Measurements from ENCODE around the gene PRR16.

The PRR16 gene

DNA sequence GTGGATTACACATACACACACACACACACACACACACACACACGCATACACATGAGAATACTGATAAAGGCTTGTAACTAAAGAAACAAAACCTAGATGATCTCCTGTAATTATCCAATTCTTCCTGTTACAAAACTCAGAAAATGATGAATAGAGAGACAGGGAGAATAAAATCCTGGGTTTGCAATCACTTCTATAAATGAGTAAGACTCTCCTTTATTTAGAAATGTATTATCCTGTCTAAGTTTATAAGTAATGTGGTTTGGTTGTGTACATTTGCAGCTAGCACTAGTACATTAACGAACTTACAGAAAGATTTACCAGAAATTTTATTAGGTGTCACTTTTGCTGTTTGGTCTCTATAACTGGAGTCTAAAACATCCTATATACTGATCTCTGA is 2.8 kb upstream of the PRR16 start:
- DNase-seq (ENCODE audit: low read depth), result no peak
- no peak overlapping the region for H3K4me3 ChIP-seq (ENCODE audit: low read depth, low read length)
- TF ChIP-seq, protein P1, sequence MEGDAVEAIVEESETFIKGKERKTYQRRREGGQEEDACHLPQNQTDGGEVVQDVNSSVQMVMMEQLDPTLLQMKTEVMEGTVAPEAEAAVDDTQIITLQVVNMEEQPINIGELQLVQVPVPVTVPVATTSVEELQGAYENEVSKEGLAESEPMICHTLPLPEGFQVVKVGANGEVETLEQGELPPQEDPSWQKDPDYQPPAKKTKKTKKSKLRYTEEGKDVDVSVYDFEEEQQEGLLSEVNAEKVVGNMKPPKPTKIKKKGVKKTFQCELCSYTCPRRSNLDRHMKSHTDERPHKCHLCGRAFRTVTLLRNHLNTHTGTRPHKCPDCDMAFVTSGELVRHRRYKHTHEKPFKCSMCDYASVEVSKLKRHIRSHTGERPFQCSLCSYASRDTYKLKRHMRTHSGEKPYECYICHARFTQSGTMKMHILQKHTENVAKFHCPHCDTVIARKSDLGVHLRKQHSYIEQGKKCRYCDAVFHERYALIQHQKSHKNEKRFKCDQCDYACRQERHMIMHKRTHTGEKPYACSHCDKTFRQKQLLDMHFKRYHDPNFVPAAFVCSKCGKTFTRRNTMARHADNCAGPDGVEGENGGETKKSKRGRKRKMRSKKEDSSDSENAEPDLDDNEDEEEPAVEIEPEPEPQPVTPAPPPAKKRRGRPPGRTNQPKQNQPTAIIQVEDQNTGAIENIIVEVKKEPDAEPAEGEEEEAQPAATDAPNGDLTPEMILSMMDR (IDR thresholded peaks at IDR 0.05; ENCODE audit: low read depth, low read length, missing control alignments), result no peak
- in situ Hi-C loops (cut with HindIII; ENCODE audit: low sequenced_read_pairs), result loop anchor here (10.0 kb wide), 1 partner anchor 344 kb away; no protein-coding TSS in a partner anchor

DNA sequence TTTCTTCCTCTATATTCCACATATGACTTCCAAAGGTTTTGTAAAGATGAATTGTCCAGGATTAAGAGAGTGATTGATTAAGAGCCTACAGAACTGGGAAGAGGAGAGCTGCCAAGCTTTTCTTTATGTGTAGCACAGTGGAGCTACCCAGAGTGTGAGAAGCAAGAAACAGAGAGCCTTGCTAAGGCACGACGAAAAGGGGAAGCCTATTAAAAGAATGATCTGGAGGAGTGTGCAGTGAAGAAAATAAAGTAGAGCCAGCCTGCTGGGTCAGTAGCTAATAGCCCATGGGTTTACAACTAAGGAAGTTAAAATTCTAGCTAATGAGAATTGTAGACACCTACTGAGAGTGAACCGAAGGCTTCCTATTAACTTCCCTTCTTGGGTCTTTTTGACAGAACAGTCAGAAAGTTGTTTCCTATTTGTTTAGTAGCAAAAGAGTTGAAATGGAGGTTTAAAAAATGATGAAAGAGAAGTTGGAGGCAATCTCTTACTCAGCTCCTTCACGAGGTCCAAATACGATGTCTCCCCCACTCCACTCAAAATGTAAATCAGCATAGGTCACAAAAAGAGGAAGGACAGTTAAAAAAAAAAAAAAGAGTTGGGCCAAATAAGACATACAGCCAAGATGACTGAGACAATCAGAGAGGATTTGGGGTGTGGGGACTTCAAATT is 957 bp upstream of the PRR16 start:
- in situ Hi-C loops (cut with HindIII; ENCODE audit: low sequenced_read_pairs), result loop anchor here (10.0 kb wide), 1 partner anchor 342 kb away; no protein-coding TSS in a partner anchor
- H3K4me3 ChIP-seq (ENCODE audit: low read depth, low read length), result no peak overlapping the region
- TF ChIP-seq, protein P1 (IDR thresholded peaks at IDR 0.05; ENCODE audit: low read depth, low read length, missing control alignments), result no peak
- no peak for DNase-seq (ENCODE audit: low read depth)

DNA sequence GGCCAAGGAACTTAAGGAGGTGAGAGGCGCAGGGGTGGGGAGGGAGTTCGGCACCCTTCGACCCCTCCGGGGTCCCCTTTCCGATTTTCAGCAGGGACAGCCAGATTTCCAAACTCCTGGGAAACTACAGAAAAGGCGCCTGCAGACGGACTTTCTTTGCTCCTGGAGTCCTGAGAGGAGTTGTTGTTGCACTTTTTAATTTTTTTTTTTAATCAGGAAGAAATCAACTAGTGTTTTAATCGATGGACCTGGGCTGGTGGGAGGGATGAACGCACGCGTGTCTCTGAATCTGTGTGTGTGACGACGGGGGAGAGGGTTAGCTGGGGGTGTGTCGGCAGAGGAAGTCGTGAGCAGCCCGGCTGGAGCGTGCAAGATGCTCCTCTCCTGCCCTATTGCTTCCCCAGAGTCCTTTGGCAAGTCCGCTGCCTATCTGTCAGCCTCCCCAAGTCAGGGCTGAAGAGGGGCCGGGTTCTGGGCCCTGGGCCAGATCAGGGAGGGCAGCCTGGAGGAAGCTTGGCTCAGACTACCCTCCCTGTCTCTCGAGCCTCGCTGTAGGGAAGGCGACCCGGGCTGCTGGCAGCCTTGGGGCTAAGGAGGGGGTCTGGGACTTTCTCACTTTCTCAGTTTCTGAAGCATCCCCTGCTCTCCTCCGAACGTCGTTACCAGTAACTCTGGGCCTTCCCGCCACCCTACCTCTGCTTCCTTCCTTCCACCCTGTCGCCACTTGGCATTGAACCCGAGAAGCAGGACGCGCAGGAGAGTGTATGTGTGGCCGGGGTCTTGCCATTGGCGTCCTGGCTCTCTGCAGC is 731 bp downstream of the PRR16 start:
- in situ Hi-C loops (cut with HindIII; ENCODE audit: low sequenced_read_pairs), result loop anchor here (10.0 kb wide), 1 partner anchor 340 kb away; no protein-coding TSS in a partner anchor
- TF ChIP-seq, protein P1 (IDR thresholded peaks at IDR 0.05; ENCODE audit: low read depth, low read length, missing control alignments), result no peak
- no peak for DNase-seq (ENCODE audit: low read depth)
- H3K4me3 ChIP-seq (ENCODE audit: low read depth, low read length), result peak overlapping the region; percentile 96

DNA sequence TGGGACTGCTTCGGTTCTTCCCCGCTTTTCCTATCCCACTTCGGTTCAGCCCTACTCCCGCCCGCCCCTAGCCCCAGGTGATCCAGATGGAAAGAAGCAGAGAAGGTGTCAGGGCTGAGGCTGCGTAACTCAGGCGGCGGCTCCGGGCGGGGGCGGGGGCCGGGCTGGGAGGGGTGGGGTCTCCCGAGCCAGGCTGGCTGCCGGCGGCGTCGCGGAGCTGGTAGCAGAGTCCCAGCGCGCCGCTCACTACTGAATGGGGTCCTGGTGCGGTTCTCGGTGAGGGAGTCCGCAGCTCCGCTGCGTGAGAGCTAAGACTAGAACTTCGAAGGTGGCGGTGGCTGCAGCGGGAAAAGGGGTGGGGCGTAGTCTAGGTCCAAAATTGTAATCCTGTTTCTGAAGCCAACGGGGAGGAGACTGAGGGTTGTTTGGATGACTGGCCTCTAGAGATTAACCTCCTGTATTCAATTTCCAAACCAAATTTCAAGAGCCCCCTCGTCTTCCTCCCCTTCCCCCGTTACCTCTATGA is 1.4 kb downstream of the PRR16 start:
- no peak for DNase-seq (ENCODE audit: low read depth)
- in situ Hi-C loops (cut with HindIII; ENCODE audit: low sequenced_read_pairs), result loop anchor here (10.0 kb wide), 1 partner anchor 339 kb away; no protein-coding TSS in a partner anchor
- TF ChIP-seq, protein P1 (IDR thresholded peaks at IDR 0.05; ENCODE audit: low read depth, low read length, missing control alignments), result no peak
- peak overlapping the region; percentile 96 for H3K4me3 ChIP-seq (ENCODE audit: low read depth, low read length)

DNA sequence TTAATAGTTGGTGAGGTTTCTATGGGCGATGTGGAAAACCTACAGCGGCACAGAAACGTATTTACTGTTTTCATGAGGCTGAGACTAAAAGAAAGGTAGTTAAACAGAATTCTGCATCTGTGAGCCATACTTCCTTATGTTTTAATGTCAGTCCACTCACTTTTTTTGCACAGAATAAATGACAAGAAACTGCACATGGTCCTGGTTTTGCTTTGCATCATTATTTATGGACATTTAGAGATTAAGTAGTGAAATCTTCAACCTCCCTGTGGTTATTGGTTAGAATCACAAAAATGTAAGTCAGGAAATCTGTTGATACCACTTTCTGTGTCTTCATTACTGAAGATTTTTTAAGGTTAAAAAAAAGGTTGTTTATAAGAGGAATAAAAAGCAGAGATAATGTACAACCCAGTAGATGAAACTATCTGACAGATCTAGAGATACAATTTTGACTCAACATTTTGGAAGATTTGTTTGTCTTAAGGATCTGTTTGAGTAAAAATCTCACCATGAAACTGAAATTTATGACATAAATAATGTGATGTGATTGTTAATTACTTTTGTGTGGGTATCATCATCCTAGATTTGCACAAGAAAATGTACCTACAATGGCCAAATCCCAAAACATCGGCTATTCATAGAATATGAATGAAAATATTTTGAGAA is 2.4 kb downstream of the PRR16 start:
- peak overlapping the region; percentile 96 for H3K4me3 ChIP-seq (ENCODE audit: low read depth, low read length)
- TF ChIP-seq, protein P1 (IDR thresholded peaks at IDR 0.05; ENCODE audit: low read depth, low read length, missing control alignments), result no peak
- no peak for DNase-seq (ENCODE audit: low read depth)
- in situ Hi-C loops (cut with HindIII; ENCODE audit: low sequenced_read_pairs), result loop anchor here (10.0 kb wide), 1 partner anchor 338 kb away; no protein-coding TSS in a partner anchor

DNA sequence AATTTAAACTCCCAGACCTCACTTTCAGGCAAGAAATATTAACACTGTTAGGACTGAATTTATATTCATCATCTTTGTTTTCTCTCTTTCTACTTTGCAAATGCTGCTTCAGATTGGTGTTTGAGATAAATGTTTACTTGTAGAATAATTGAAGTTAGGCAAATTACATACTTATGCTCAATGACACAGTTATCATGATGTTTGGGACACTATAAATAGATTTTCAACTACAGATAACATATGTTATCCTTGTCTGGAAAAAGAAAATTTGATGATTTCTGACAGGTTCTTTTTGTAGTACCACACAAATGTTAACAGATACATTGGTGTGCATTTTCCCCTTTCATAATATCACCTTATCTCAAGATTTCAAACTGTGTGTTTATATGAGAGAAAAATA is 7.9 kb downstream of the PRR16 start:
- in situ Hi-C loops (cut with HindIII; ENCODE audit: low sequenced_read_pairs), result loop anchor here (5.0 kb wide), 1 partner anchor 45 kb away; no protein-coding TSS in a partner anchor
- H3K4me3 ChIP-seq (ENCODE audit: low read depth, low read length), result no peak overlapping the region
- TF ChIP-seq, protein P1 (IDR thresholded peaks at IDR 0.05; ENCODE audit: low read depth, low read length, missing control alignments), result no peak
- DNase-seq (ENCODE audit: low read depth), result no peak

Measured in astrocyte of the cerebellum (primary cell).